ENCODE data around the gene MYO9A. TPM values are rescaled to one million over a fixed set of nuclear protein-coding genes. Genes with fewer than 3 reads are reported as not detected.
"Not testable (repeated sequence)": the region's sequence is repeated elsewhere in the genome, so short reads cannot be mapped to it uniquely, and the experiment has no call there.

The MYO9A gene
- total and polyA plus RNA-seq, 2 experiments from 2014 or later, result 22.8 to 32.0 TPM

DNA sequence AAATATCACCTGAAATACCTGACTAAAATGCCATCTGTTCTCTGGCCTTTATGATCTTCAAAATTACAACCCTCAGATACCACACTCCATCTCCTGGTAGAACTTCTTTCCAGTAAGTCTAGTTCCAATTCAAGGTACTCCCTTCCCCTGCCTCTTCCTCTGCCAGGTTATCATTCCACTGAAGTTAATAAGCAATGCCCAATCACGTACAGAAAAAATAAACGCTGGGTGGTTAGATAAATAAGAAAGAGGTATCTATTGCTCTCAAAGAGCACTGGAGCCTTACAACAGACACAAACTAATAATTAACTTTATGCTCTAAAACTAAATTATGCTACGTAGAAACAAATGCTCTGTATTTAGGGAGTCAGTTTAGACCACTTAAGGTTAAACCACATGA lies 112.5 kb downstream of the MYO9A start:
- no peak overlapping the region for H3K4me3 ChIP-seq
- H3K9me3 ChIP-seq (ENCODE audit: low read depth), result no peaks in the 10 kb centered on the region
- peaks cover 11% of the 10 kb centered on the region for H3K36me3 ChIP-seq
- H3K27me3 ChIP-seq, result no peaks in the 10 kb centered on the region
- TF ChIP-seq, protein P1, sequence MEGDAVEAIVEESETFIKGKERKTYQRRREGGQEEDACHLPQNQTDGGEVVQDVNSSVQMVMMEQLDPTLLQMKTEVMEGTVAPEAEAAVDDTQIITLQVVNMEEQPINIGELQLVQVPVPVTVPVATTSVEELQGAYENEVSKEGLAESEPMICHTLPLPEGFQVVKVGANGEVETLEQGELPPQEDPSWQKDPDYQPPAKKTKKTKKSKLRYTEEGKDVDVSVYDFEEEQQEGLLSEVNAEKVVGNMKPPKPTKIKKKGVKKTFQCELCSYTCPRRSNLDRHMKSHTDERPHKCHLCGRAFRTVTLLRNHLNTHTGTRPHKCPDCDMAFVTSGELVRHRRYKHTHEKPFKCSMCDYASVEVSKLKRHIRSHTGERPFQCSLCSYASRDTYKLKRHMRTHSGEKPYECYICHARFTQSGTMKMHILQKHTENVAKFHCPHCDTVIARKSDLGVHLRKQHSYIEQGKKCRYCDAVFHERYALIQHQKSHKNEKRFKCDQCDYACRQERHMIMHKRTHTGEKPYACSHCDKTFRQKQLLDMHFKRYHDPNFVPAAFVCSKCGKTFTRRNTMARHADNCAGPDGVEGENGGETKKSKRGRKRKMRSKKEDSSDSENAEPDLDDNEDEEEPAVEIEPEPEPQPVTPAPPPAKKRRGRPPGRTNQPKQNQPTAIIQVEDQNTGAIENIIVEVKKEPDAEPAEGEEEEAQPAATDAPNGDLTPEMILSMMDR (IDR thresholded peaks at IDR 0.05; ENCODE audit: low read depth, low read length), result no peak
- peaks cover 9% of the 10 kb centered on the region for H3K4me1 ChIP-seq (ENCODE audit: low read depth)
- DNase-seq (ENCODE audit: low read depth in 1 of 2, low spot score in 1 of 2), result no peak
- H3K27ac ChIP-seq, result no peak overlapping the region

DNA sequence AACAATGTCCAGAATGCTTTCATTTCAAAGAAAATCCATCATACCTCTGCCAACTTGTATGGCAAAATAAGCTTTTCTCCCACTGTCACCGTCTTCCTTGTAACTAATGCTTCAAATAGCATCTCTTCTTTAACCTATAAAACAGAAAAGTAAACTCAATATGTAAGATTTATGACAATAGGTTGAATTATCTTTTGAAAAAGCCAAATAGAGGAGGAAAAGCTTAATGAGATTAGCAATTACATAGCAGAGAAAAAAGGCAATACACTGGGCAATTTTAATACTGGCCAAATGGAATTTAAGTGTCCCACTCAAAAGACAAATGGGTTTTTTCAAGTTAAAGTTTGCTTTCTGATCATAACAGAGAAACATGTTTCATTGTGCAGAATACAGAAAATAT lies 118.1 kb downstream of the MYO9A start:
- Histone ChIP-seq H3K4me3 (no peak overlapping the region), H3K9me3 (ENCODE audit: low read depth) (no peaks in the 10 kb centered on the region), H3K36me3 (peaks cover 10% of the 10 kb centered on the region), H3K27me3 (no peaks in the 10 kb centered on the region), H3K27ac (no peak overlapping the region), H3K4me1 (ENCODE audit: low read depth) (no peaks in the 10 kb centered on the region)
- TF ChIP-seq, protein P1 (IDR thresholded peaks at IDR 0.05; ENCODE audit: low read depth, low read length), result no peak
- no peak for DNase-seq (ENCODE audit: low read depth in 1 of 2, low spot score in 1 of 2)

DNA sequence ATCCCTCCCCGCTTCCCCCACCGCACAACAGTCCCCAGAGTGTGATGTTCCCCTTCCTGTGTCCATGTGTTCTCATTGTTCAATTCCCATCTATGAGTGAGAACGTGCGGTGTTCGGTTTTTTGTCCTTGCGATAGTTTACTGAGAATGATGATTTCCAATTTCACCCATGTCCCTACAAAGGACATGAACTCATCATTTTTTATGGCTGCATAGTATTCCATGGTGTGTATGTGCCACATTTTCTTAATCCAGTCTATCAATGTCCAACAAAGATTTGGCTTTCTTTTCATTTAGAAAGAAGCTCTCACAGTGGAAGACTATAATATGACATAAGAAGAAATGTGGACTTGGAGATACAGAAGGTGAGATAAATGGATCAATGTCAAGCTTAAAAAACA lies 119.2 kb downstream of the MYO9A start:
- H3K27ac ChIP-seq; H3K36me3 ChIP-seq; DNase-seq (ENCODE audit: low read depth in 1 of 2, low spot score in 1 of 2); H3K9me3 ChIP-seq (ENCODE audit: low read depth); H3K27me3 ChIP-seq; H3K4me1 ChIP-seq (ENCODE audit: low read depth); H3K4me3 ChIP-seq: not testable (repeated sequence)

DNA sequence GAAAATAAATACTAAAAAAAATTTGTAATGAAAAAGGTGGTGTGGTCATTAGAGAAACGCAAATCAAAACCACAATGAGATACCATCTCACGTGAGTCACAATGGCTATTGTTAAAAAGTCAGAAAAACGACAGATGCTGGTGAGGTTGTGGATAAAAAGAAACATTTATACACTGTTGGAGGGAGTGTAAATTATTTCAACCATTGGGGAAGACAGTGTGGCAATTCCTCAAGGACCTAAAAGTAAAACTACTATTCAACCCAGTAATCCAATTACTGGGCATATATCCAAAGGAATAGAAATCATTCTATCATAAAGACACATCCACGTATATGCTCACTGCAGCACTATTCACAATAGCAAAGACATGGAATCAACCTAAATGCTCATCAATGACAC lies 120.3 kb downstream of the MYO9A start:
- Histone ChIP-seq H3K27ac (no peak overlapping the region), H3K27me3 (no peaks in the 10 kb centered on the region), H3K4me1 (ENCODE audit: low read depth) (no peaks in the 10 kb centered on the region), H3K36me3 (peaks cover 10% of the 10 kb centered on the region), H3K4me3 (no peak overlapping the region), H3K9me3 (ENCODE audit: low read depth) (no peaks in the 10 kb centered on the region)
- peak in 1 of 2 donors; percentile 25 for DNase-seq (ENCODE audit: low read depth in 1 of 2, low spot score in 1 of 2)
- TF ChIP-seq, protein P1 (IDR thresholded peaks at IDR 0.05; ENCODE audit: low read depth, low read length), result no peak

DNA sequence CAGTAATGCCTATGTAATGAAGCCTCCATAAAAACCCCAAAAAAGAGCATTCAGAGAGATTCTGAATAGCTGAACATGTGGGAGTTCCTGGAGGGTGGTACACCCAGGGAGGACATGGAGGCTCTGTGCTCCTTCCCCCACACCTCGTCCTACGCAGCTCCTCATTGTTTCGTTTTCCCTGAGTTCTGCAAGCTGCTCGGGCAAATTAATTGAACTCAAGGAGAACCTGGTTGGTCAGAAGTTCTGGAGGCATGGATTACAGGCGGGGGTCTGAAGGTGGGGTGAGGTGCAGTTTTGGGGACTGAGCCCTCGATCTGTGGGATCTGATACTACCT lies 142.2 kb downstream of the MYO9A start:
- Histone ChIP-seq H3K36me3 (peaks cover 3% of the 10 kb centered on the region), H3K27ac (no peak overlapping the region), H3K9me3 (ENCODE audit: low read depth) (no peaks in the 10 kb centered on the region), H3K4me3 (no peak overlapping the region), H3K4me1 (ENCODE audit: low read depth) (no peaks in the 10 kb centered on the region), H3K27me3 (no peaks in the 10 kb centered on the region)
- TF ChIP-seq, protein P1 (IDR thresholded peaks at IDR 0.05; ENCODE audit: low read depth, low read length), result no peak
- no peak for DNase-seq (ENCODE audit: low read depth in 1 of 2, low spot score in 1 of 2)

DNA sequence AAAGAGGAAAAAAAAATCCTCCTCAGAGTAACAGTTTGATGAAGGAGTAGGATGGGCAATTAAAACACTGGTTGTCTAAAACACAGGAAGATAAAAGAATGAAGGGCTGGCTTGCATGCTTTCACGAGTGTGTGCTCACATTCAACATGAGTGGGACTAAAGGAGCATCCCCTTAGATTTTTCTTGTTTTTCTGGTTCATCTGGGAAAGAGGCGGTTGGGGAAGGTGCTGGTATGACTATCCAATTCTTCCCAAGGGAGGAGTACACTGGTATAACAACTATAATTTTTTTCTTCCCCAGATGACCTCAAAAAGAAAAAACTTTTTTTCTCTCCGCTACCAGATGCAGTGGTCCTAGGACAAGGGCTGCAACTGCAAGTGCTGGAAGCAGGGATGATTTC lies 143.7 kb downstream of the MYO9A start:
- H3K4me3 ChIP-seq, result no peak overlapping the region
- H3K27me3 ChIP-seq, result no peaks in the 10 kb centered on the region
- H3K27ac ChIP-seq, result no peak overlapping the region
- peaks cover 3% of the 10 kb centered on the region for H3K36me3 ChIP-seq
- H3K9me3 ChIP-seq (ENCODE audit: low read depth), result no peaks in the 10 kb centered on the region
- TF ChIP-seq, protein P1 (IDR thresholded peaks at IDR 0.05; ENCODE audit: low read depth, low read length), result no peak
- no peaks in the 10 kb centered on the region for H3K4me1 ChIP-seq (ENCODE audit: low read depth)
- DNase-seq (ENCODE audit: low read depth in 1 of 2, low spot score in 1 of 2), result no peak

Measured in cardiac muscle cell (in vitro differentiated cells and primary cell).